IMR-90 (cell line): ENCODE measurements around the gene ABHD16B. TPM values are rescaled to one million over a fixed set of nuclear protein-coding genes. Genes with fewer than 3 reads are reported as not detected.
A peak's percentile ranks its signal among the peaks of the same experiment; 100 is the strongest.

ENCODE experiments used
- ATAC-seq: fragments of 200-7000 bp; cut with Tn5 transposase; 2 replicates; pipeline ENCODE4 v1.9.1; 2020; ENCODE audit warnings: low read depth, mild to moderate bottlenecking, moderate library complexity
- BruUV-seq: library from RNA; stranded (reverse); fragments of 400-500 nt; replicated peaks from 2 replicates; lab custom pipeline; 2021; lab: Mats Ljungman, UMichigan
- CTCF ChIA-PET: fragments of 300-600 bp; formaldehyde crosslinking; extraction: SDS; loops from one replicate; lab custom pipeline; 2021; ENCODE audit warnings: antibody characterized with exemption; lab: Yijun Ruan, JAX
- POLR2A ChIA-PET: fragments of 300-600 bp; sonication (Branson Sonifier 250); formaldehyde crosslinking; loops from one replicate; lab custom pipeline; 2022; ENCODE audit warnings: antibody characterized with exemption; ENCODE audit not compliant: unreplicated experiment; lab: Charles Lee
- DNase-seq: peaks from one replicate; pipeline ENCODE4 v3.0.0; 2013
- H2AFZ ChIP-seq: replicated peaks from 2 replicates; pipeline ENCODE3; 2013; ENCODE audit warnings: low read length, mild to moderate bottlenecking; ENCODE audit not compliant: poor library complexity
- H2AK5ac ChIP-seq: 2 replicates; pipeline ENCODE4 v1.6.1; 2013; ENCODE audit warnings: low read depth, low read length, inconsistent platforms
- H2AK9ac ChIP-seq: replicated peaks from 2 replicates; pipeline ENCODE3; 2013; ENCODE audit warnings: mild to moderate bottlenecking, low read depth, low read length, moderate library complexity; ENCODE audit not compliant: poor library complexity
- H2BK120ac ChIP-seq: 2 replicates; pipeline ENCODE4 v1.6.1; 2013; ENCODE audit warnings: low read depth, low read length, inconsistent platforms
- H2BK15ac ChIP-seq: 3 replicates; pipeline ENCODE4 v1.6.1; 2013; ENCODE audit warnings: low read depth, low read length, inconsistent platforms
- H2BK20ac ChIP-seq: 2 replicates; pipeline ENCODE4 v1.6.1; 2013; ENCODE audit warnings: low read depth, mild to moderate bottlenecking, inconsistent platforms, low read length, moderate library complexity
- H2BK5ac ChIP-seq: 2 replicates; pipeline ENCODE4 v1.6.1; 2013; ENCODE audit warnings: mild to moderate bottlenecking, low read depth, low read length, inconsistent platforms; ENCODE audit not compliant: poor library complexity, severe bottlenecking
- H3K14ac ChIP-seq: replicated peaks from 2 replicates; pipeline ENCODE4 v1.6.1; 2013; ENCODE audit warnings: low read depth, low read length, inconsistent platforms
- H3K18ac ChIP-seq: 2 replicates; pipeline ENCODE4 v1.6.1; 2013; ENCODE audit warnings: low read depth, low read length, control low read depth
- H3K23ac ChIP-seq: 2 replicates; pipeline ENCODE4 v1.6.1; 2013; ENCODE audit warnings: low read depth, low read length, inconsistent platforms
- H3K27ac ChIP-seq: 2 replicates; pipeline ENCODE4 v1.5.1; 2013; ENCODE audit warnings: mild to moderate bottlenecking, control low read depth, low read length; ENCODE audit not compliant: insufficient read depth
- H3K27me3 ChIP-seq: 2 replicates; pipeline ENCODE4 v1.6.1; 2013; ENCODE audit warnings: low read length; ENCODE audit not compliant: control insufficient read depth, insufficient read depth
- H3K36me3 ChIP-seq: 2 replicates; pipeline ENCODE4 v1.6.1; 2013; ENCODE audit warnings: low read length, mixed read lengths; ENCODE audit not compliant: control insufficient read depth, insufficient read depth
- H3K4ac ChIP-seq: 2 replicates; pipeline ENCODE4 v1.6.1; 2013; ENCODE audit warnings: low read depth, low read length, inconsistent platforms
- H3K4me1 ChIP-seq: 2 replicates; pipeline ENCODE4 v1.6.1; 2013; ENCODE audit warnings: low read length, mixed read lengths; ENCODE audit not compliant: control insufficient read depth, insufficient read depth
- H3K4me2 ChIP-seq: 2 replicates; pipeline ENCODE4 v1.6.1; 2013; ENCODE audit warnings: low read depth, mild to moderate bottlenecking, control low read depth, low read length, moderate library complexity
- H3K4me3 ChIP-seq: 2 replicates; pipeline ENCODE4 v1.5.1; 2013; ENCODE audit warnings: low read depth, mild to moderate bottlenecking, control low read depth, low read length, moderate library complexity; ENCODE audit not compliant: insufficient read depth
- H3K56ac ChIP-seq: 2 replicates; pipeline ENCODE4 v1.6.1; 2013; ENCODE audit warnings: low read length, inconsistent platforms; ENCODE audit not compliant: insufficient read depth; ENCODE audit errors: extremely low read depth
- H3K79me1 ChIP-seq, 2 experiments: 2 replicates each; pipeline ENCODE4 v1.6.1; 2013; ENCODE audit warnings: low read length in 2 of 2, inconsistent platforms in 1 of 2, low read depth in 1 of 2
- H3K9ac ChIP-seq: 2 replicates; pipeline ENCODE4 v1.6.1; 2013; ENCODE audit warnings: low read depth, low read length, control low read depth
- H3K9me1 ChIP-seq: 2 replicates; pipeline ENCODE4 v1.6.1; 2013; ENCODE audit warnings: low read length, inconsistent platforms; ENCODE audit not compliant: insufficient read depth
- H3K9me3 ChIP-seq: 2 replicates; pipeline ENCODE4 v1.6.1; 2013; ENCODE audit warnings: low read length; ENCODE audit not compliant: control insufficient read depth, insufficient read depth
- H4K20me1 ChIP-seq: 2 replicates; pipeline ENCODE4 v1.6.1; 2013; ENCODE audit warnings: low read length, inconsistent platforms; ENCODE audit not compliant: insufficient read depth
- H4K5ac ChIP-seq: 2 replicates; pipeline ENCODE4 v1.6.1; 2013; ENCODE audit warnings: mild to moderate bottlenecking, low read depth, low read length, control low read depth
- H4K8ac ChIP-seq, 2 experiments: 2 replicates each; pipeline ENCODE4 v1.6.1; 2013; ENCODE audit warnings: low read depth in 2 of 2, low read length in 2 of 2, control low read depth in 1 of 2, inconsistent platforms in 1 of 2
- H4K91ac ChIP-seq: 2 replicates; pipeline ENCODE4 v1.6.1; 2013; ENCODE audit warnings: low read depth, low read length, inconsistent platforms; ENCODE audit not compliant: insufficient read depth
- FOS ChIP-seq: fragments of 150-350 bp; IDR thresholded peaks from 2 replicates; pipeline ENCODE4 v1.6.1; 2016; ENCODE audit warnings: low read depth, low read length
- MXI1 ChIP-seq: IDR thresholded peaks from 2 replicates; pipeline ENCODE4 v1.6.1; 2012; ENCODE audit warnings: low read depth, mild to moderate bottlenecking, low read length, moderate library complexity, borderline replicate concordance
- POLR2A ChIP-seq: IDR thresholded peaks from 2 replicates; pipeline ENCODE4 v1.6.1; 2012; ENCODE audit warnings: mild to moderate bottlenecking, low read depth, low read length
- RCOR1 ChIP-seq: IDR thresholded peaks from 2 replicates; pipeline ENCODE4 v1.6.1; 2012; ENCODE audit warnings: mild to moderate bottlenecking, low read length, improper control_type of control experiment; ENCODE audit not compliant: insufficient replicate concordance
- RFX5 ChIP-seq: IDR thresholded peaks from 2 replicates; pipeline ENCODE4 v1.8.0; 2012; ENCODE audit warnings: low read depth, mild to moderate bottlenecking, low read length, moderate library complexity
- WGBS, 2 experiments: methylation state at CpG; one replicate each; pipeline versions ENCODE4 v1.1.5 to v1.1.7; 2013; ENCODE audit warnings: missing lambda C conversion rate in 2 of 2; ENCODE audit not compliant: insufficient read length in 1 of 2; ENCODE audit errors: extremely low coverage in 2 of 2; 5-methylcytosine and 5-hydroxymethylcytosine counted together
- dilution Hi-C: fragments of 300-500 bp; cut with HindIII; formaldehyde crosslinking; loops from one replicate; pipeline ENCODE4 v1.14.3; 2018; ENCODE audit warnings: low sequenced_read_pairs; ENCODE audit not compliant: unreplicated experiment
- in situ Hi-C: fragments of 300-500 bp; cut with MboI; formaldehyde crosslinking; loops from 3 replicates; pipeline ENCODE4 v1.14.3; 2019; ENCODE audit warnings: low sequenced_read_pairs, inconsistent platforms, mixed read lengths
- intact Hi-C: fragments of 100-400 bp; cut with micrococcal nuclease; formaldehyde crosslinking; loops from 2 replicates; pipeline ENCODE4 v1.10.0; 2022
- polyA plus RNA-seq, 3 experiments: library from polyadenylated mRNA; depleted of rRNA; stranded (reverse); fragments of >200 nt; gene quantifications; 2 replicates each; pipeline ENCODE4 v1.2.3, GENCODE V29; 2012; ENCODE audit warnings: low replicate concordance in 1 of 3
- total RNA-seq: library from RNA; depleted of rRNA; stranded (reverse); fragments of >200 nt; gene quantifications from 2 replicates; pipeline ENCODE4 v1.2.3, GENCODE V29; 2012

The ABHD16B gene
- total and polyA plus RNA-seq, 2 of the 4 experiments (the other 2 are of a cell fraction): 0.05 TPM; not detected in 1

DNA sequence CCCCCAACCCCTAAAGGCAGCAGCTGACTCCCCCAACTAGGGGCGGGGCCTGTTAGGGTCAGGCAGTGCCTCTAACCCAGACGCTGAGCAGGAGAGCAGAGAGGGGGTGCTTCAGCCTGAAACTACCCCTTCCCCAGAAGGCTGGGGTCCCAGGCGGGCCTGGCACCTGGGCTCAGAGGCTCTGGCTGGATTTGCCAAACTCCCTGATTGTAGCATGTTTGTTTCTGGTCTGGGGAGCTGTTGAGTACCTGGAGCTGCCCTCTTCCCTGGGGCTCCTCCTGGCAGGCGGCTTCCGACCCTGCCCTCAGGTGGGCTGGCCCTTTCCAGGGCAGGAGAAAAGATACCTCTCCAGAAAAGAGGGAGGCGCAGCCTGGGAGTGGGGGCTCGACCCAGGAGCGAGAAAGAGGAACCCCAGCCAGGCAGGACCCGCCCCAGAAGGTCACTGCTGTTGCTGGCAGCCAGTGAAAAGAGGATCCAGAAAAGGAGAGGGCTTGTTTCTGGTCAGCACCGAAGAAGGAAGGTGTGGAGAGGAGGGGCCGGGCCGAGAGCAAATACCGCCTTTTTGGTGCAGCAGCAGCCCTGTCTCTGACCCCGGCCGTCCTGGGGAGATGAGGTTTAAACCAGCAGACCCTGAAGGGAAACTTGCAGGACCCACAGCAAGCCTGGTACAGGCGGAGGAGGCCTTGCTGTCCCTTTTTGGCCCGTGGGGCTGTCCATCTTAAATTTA is 810 bp upstream of the ABHD16B start:
- Histone ChIP-seq H4K20me1 (no peaks in the 10 kb centered on the region), H2BK5ac (no peak overlapping the region), H3K79me1 (peaks cover 8 to 21% of the 10 kb centered on the region in 2 experiments), H2BK15ac (no peak overlapping the region), H3K23ac (no peak overlapping the region), H3K36me3 (peaks cover 10% of the 10 kb centered on the region; the same call in 1 of the 2 replicates), H3K9ac (no peak overlapping the region), H3K4me3 (no peak overlapping the region), H4K8ac (no peak overlapping the region), H2BK120ac (no peak overlapping the region), H2BK20ac (no peak overlapping the region), H3K9me3 (no peaks in the 10 kb centered on the region), H2AK9ac (peak overlapping the region; percentile 81), H3K14ac (no peak overlapping the region), H3K4me2 (no peak overlapping the region), H4K91ac (no peak overlapping the region), H3K27me3 (no peaks in the 10 kb centered on the region), H3K56ac (no peak overlapping the region), H3K9me1 (no peaks in the 10 kb centered on the region; the same call in 1 of the 2 replicates), H2AFZ (no peak overlapping the region), H3K18ac (no peak overlapping the region), H4K5ac (no peak overlapping the region), H3K27ac (no peak overlapping the region), H3K4ac (no peak overlapping the region), H3K4me1 (peaks cover 20% of the 10 kb centered on the region), H2AK5ac (no peak overlapping the region)
- no peak for TF ChIP-seq MXI1
- no peak for TF ChIP-seq RCOR1
- no peak for TF ChIP-seq RFX5
- no peak for TF ChIP-seq FOS
- TF ChIP-seq POLR2A: no peak
- intact Hi-C loops (no loop called here), dilution Hi-C loops (no loop called here), in situ Hi-C loops (loop anchor here (10.0 kb wide), 2 partner anchors 156 to 326 kb away; partner anchors contain the start of genes ARFRP1, PTK6 and ZGPAT)
- CTCF ChIA-PET: no interaction called here
- POLR2A ChIA-PET: no interaction called here
- no peak for DNase-seq
- 71% methylated on average over 8 of the region's 17 CpGs; no CpG with 5 or more reads in 1 of the 2 experiments for WGBS, 2 experiments
- no TSS peak for BruUV-seq
- no peak for ATAC-seq
